HG03460 (cell line): ENCODE data around the gene ACSM5.
A peak's percentile ranks its signal among the peaks of the same experiment; 100 is the strongest.

Source experiments
- ATAC-seq: cut with Tn5 transposase; IDR thresholded peaks from one replicate; pipeline ENCODE4 v1.9.1; 2021; ENCODE audit not compliant: unreplicated experiment

ACSM5 gene

GRCh38 chr16:20409398-20410120, at the start of gene ACSM5:
Gene ACSM5, plus strand, starts transcription at chr16:20409534. Its CDS starts 1,951 bp downstream, at chr16:20411485.
- no peak for ATAC-seq

- ATAC-seq: no peak
Measured at GRCh38 chr16:20359997-20360396, 49.3 kb upstream of the ACSM5 start.

GRCh38 chr16:20363191-20363590, 46.1 kb upstream of the ACSM5 start:
- ATAC-seq: no peak

GRCh38 chr16:20364051-20364450, 45.3 kb upstream of the ACSM5 start:
- ATAC-seq: no peak

GRCh38 chr16:20369452-20370054, 39.8 kb upstream of the ACSM5 start:
- ATAC-seq: no peak

GRCh38 chr16:20372701-20373100, 36.6 kb upstream of the ACSM5 start:
- ATAC-seq: no peak

- no peak for ATAC-seq
Measured at GRCh38 chr16:20377181-20377580, 32.2 kb upstream of the ACSM5 start.

- no peak for ATAC-seq
Measured at GRCh38 chr16:20380782-20381181, 28.6 kb upstream of the ACSM5 start.

GRCh38 chr16:20382202-20382948, 27.0 kb upstream of the ACSM5 start:
- no peak for ATAC-seq

GRCh38 chr16:20383106-20384029, 26.0 kb upstream of the ACSM5 start:
- ATAC-seq: peak; percentile 50

GRCh38 chr16:20385844-20386832, 23.2 kb upstream of the ACSM5 start:
- ATAC-seq: no peak

GRCh38 chr16:20387978-20388377, 21.4 kb upstream of the ACSM5 start:
- no peak for ATAC-seq

GRCh38 chr16:20388854-20389253, 20.5 kb upstream of the ACSM5 start:
- no peak for ATAC-seq

- no peak for ATAC-seq
Measured at GRCh38 chr16:20391045-20391444, 18.3 kb upstream of the ACSM5 start.

GRCh38 chr16:20393801-20394577, 15.3 kb upstream of the ACSM5 start:
- no peak for ATAC-seq

GRCh38 chr16:20395946-20396345, 13.4 kb upstream of the ACSM5 start:
- ATAC-seq: no peak

GRCh38 chr16:20396846-20397467, 12.4 kb upstream of the ACSM5 start:
- ATAC-seq: no peak

- no peak for ATAC-seq
Measured at GRCh38 chr16:20397468-20398074, 11.8 kb upstream of the ACSM5 start.
